Hematopoietic multipotent progenitor cell treated with erythropoietin and hydrocortisone succinate and interleukin-3 and kit ligand, for 17 days (in vitro differentiated cells): ENCODE results near the gene SHH.

Experiments used
- DNase-seq: peaks from one replicate; pipeline ENCODE4 v3.0.0-alpha.2; 2015; ENCODE audit warnings: low spot score

The SHH gene

GRCh38 chr7:155792315-155792960 lies 19.8 kb downstream of the SHH start:
- no peak for DNase-seq

DNA sequence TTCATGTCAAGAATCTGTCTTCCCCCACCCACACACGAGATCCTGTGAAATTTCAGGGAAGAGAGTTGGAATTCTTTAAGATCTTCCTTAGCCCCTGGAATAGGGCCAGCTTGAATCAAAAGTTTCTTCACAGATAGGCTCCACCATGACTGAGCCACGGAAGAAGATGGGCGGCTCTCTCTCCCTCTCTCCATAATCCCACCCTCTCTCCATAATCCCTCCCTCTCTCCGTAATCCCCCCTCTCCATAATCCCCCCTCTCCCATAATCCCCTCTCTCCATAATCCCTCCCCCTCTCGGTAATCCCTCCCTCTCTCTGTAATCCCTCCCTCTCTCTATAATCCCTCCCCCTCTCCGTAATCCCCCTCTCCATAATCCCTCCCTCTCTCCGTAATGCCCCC lies 20.4 kb downstream of the SHH start:
- DNase-seq, result no peak

- no peak for DNase-seq
These were observed 21.0 kb downstream of the SHH start for GRCh38 chr7:155791214-155791737.

DNA sequence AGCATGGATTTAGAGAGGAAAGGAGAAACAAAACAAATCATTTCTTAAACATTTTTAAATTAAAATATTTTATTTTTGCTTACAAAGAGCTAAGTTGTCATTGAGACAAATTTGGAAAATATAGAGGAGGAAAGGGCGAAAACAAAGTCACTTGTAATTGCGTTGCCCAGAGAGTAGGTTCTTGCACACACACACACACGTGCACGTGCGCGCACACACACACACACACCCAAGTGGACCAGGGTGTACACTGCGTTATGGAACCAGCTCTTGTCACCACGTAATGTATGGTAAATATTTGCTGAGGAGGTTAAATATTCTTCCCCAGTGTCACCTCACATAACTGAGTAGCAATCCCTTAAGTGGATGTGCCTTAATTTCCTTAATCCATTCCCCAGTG lies 21.6 kb downstream of the SHH start:
- no peak for DNase-seq

- DNase-seq, result no peak
These were observed 23.1 kb downstream of the SHH start for GRCh38 chr7:155789001-155789725.

DNA sequence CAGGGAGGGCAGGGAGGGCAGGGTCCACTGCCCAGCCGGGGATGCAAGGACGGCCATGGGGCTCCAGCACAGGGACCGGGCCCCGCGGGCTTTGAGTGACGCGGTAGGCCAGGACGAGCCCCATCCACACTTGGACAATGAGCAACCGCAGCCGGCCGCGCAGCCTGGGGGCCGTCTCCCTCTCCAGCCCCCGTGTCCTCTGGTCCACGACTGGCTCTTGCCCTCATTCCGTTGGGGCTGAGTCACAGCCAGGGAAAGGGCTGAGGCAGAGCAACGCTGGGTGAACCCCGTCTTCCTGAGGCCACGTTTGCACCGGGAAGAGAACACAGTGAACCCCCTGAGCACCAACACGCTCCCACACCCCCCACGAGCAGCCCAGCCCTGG lies 23.7 kb downstream of the SHH start:
- no peak for DNase-seq

DNA sequence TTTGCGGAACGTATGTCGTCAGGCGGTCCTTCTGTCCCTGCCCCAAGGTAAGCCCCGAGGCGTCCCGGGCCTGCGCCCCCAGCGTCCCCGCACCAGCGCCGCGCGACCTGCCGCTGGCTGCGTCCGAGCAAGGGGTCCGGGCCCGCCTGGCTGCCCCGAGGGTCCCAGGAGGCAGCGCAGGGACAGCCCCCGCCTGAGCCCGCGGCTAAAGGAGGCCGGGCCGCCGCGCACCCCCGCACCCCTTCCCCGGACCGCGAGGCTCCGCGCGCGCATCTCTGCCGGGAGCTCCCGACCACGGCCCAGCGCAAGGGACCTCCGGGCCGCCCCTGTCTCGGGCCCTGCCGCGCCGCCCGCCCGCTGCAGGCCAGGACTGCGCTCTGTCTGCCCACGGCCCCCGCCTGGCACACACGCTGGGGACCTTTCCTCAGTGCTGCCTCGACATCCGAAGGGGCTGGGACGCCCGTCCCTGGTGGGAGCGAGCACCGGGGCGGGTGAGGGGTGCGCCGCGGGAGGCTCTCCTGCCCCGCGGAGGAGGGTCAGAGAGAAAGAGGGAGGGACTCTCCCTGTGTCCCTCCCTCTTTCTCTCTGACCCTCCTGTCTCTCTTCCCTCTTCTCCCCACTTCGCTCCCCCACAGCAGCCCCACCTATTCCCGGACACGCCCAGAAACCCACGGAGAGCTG lies 25.0 kb downstream of the SHH start:
- DNase-seq, result no peak

GRCh38 chr7:155786491-155786890 lies 25.8 kb downstream of the SHH start:
- DNase-seq, result no peak

DNA sequence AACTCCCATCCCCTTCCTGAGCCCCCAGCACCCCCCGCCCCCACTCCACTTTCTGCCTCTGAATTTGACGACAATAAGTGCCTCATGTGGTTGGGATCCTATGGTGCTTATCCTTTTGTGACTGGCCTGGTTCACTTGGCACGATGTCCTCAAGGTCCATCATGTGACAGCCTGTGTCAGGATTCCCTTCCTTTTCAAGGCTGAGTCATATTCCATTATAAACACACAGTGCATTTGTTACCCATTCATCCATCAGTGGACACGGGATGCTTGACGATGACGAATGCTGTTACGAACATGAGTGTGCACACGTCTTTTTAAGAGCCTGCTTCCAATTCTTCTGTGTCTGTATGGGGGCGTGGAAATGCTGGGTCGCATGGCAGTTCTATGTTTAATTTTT lies 26.7 kb downstream of the SHH start:
- no peak for DNase-seq

DNA sequence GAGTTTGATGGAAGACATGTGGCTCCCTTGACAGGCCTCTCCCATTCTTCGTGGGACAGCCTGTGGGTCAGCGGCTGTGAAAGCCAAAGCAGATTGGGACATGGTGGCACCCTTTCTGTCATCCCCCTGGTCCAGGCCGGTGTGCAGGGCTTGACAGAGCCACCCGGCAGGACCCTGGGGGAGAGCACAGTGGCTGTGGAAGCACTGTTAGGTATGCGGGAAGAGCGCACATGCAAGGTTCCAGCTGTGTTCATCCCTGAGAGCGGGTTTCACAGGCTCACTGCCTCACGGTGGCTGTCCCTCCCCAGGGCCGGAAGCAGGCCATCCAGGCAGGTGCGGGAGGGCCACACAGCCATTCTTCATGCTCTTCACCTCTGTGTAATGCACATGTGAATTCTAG lies 29.8 kb downstream of the SHH start:
- DNase-seq, result no peak

DNA sequence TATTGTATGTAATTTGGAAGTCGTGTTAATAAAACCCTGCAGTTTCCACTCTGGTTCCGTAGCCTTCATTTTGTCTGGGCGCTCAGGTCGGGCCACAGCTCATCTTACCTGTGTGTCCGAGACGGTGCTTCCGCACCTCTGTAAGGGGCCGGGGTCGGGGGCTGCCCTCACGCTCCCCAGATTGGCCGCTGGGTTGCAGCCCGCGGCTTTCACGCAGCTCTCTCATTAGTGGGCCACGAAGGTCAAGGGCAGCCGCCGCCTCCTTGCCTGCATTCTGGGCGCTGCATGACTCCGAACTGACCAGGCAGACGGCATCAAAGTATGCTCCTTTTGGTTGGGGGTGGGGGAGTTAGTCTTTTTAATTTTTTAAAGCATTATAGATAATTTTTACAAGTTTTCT lies 30.8 kb downstream of the SHH start:
- no peak for DNase-seq

GRCh38 chr7:155780884-155781283 lies 31.4 kb downstream of the SHH start:
- DNase-seq, result no peak

DNA sequence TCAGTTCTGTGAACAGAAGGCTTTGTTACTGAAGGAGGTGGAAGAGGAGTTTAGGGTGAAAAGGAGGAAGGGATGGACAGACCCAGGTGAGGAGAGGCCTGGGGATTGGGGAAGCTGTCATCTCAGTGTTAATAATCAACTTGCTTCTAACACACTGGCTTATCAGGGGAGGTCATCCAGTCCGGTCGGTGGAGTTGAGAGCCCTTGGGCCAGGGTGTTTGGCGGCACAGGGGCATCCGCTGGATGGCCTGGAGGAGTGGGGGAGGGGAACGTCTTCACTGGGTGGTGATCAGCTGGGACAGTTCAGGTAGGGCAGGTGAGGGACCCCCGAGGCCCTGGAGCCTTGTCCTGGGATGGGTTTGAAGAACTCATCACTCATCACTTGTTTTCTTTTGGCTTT lies 33.9 kb downstream of the SHH start:
- DNase-seq, result no peak

GRCh38 chr7:155776606-155777005 lies 35.7 kb downstream of the SHH start:
- no peak for DNase-seq

- no peak for DNase-seq
These were observed 36.6 kb downstream of the SHH start for GRCh38 chr7:155775691-155776090.

DNA sequence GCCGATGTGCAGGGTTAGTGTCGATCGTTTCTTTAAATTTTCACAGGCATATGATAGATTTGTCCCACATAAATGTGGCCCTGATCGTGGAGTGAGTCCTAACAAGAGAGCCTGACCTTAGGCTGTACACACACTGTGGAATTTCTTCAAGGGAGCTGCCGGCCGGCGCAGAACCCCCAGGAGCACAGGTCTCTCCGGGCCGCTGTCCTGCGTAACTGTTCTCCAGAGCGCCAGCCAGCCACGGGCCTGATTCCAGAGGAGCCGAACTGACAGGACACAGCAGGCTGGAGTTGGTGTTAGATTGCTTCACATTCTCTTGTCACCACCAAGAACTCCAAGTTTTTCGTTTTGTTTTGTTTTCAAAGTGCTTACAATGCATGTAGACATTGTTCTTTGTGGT lies 37.3 kb downstream of the SHH start:
- no peak for DNase-seq

DNA sequence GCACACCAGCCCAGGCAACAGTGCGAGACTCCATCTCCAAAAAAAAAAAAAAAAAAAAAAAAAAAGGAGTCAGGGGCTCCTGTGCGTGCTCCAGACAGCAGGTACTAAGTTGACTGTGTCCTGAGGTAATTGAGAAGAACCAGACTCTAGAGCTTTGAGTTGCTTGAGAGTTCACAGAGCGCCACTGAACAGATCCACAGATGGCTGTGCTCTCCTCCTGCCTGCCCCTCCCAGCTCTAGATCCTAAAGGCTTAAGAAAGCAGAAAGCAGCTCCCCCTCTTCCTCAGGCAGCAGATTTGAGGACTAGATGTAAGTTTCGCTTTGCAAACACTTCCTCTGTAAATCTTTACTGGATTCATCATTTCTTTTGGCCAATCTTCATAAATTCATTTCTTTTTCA lies 38.7 kb downstream of the SHH start:
- no peak for DNase-seq

DNA sequence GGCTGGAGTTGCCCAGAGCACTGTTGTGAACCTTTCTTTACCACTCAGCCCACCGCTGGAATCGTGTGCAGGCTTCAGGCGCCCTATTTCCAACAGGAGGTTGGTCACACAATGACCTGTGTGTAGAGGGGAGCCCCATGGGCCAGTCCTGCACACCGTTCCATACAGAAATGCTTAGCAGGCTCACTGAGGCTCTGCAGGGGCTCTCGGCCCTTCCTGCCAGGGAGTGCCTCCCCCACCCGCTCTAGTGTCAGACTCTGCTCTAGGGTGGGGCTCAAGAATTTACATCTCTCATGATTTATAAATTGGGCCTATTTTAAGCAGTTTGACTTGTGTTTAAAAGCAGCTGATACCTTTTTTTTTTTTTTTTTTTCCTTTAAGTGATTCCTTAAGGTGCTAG lies 42.0 kb downstream of the SHH start:
- DNase-seq, result no peak

GRCh38 chr7:155769701-155770100 lies 42.6 kb downstream of the SHH start:
- no peak for DNase-seq

DNA sequence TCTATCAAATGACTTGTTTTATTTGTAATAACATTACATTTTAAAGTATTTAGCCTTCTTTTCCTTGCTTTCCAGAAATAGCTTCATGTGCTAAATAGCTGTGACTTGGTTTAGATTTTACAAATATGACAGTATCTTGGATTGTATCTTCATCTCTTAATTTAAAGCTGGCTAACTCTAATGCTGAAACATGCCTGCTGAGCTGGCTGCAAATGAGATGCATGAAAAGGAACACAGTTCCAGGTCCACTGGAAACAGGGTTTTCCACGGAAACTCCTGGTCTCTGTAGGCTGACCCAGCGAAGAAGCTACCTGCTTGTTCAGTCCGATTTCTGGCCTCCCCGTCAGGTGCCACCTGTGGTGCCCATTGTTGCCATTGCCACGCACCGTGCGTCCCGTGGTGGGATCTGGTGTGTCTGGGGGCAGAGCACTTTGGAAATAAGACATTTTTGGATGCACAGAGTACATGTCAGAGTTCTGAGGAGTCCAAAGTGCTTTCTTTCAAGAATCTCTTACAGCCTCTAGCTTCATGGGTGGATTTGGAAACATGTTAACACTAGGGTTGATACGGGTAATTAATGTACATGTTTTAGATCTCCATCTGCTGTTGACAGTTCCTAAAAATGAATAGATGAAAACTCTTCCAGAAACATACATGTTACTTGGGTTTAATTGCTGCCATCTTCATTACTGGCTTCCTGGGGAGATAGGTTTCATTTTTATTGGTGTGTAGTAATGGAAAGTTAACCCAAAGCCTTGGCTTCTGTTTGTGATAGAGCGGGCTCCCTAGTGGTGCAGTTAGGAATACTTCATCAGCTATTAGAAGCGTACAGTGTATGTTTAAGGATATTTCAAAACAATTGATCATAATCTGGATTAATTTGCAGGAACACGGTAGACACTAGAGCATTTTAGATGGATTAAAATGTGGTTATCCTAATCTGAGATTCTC lies 45.0 kb downstream of the SHH start:
- DNase-seq, result no peak

DNA sequence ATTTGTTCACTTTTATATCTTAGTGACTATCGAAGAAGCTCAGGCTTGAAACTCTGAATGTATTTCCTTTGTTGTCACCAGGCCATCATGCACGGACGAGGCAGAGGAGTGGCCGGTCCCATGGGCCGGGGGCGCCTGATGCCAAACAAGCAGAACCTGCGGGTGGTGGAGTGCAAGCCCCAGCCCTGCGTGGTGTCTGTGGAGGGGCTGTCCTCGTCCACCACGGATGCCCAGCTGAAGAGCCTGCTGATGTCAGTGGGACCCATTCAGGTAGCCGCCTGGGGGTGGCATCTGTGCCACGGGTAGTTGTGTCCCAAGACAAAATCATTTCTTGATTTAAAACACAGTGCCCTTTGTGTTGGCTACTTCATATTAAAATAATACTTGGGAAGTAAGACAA lies 45.9 kb downstream of the SHH start:
- no peak for DNase-seq

DNA sequence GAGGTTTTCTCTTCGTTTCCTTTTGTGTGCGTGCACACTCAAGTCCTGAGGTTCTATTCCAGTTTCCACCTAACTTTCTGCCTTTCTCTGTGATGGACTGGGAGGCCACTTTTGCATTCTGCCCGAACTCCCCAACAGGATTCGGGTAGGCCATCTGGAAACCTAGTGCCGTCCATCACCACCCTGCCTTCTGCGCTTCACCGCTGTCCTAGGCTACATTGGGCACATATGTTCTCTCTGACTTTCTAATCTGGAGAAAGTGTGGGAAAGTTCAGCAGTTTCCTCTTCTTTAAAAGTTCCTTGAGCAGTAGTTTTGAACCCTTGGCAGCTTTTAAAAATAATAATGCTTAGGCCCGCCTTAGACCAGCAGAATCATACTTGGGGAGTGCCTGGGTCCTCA lies 46.8 kb downstream of the SHH start:
- DNase-seq, result no peak
